C4-2B (cell line): ENCODE data around the gene CARMIL1.

Source experiments
- CTCF ChIP-seq: fragments of 450-650 bp; conservative IDR thresholded peaks from 2 replicates; pipeline ENCODE4 v1.5.1; 2017; ENCODE audit warnings: mild to moderate bottlenecking
- ZFX ChIP-seq: fragments of 450-650 bp; IDR thresholded peaks from 2 replicates; pipeline ENCODE4 v1.6.1; 2017

- no peak for TF ChIP-seq CTCF
- no peak for TF ChIP-seq ZFX
Observed at GRCh38 chr6:25614052-25614451, 334.9 kb downstream of the CARMIL1 start.
